SK-N-SH treated with all-trans-retinoic acid at 6 μM for 48 hours (cell line): ENCODE results near the gene SEC31A.
"Not testable (repeated sequence)": the region's sequence is repeated elsewhere in the genome, so short reads cannot be mapped to it uniquely, and the experiment has no call there.

Experiments used
- ATAC-seq: fragments of 200-7000 bp; cut with Tn5 transposase; 3 replicates; pipeline ENCODE4 v1.9.1; 2020; ENCODE audit warnings: mild to moderate bottlenecking, moderate library complexity
- ARNTL ChIP-seq: fragments of 450-650 bp; formaldehyde crosslinking; IDR thresholded peaks from 2 replicates; pipeline ENCODE4 v1.5.0; 2020; ENCODE audit warnings: low read depth, mild to moderate bottlenecking, moderate library complexity, borderline replicate concordance
- BACH2 ChIP-seq: fragments of 250-450 bp; sonication (Bioruptor Pico); IDR thresholded peaks from 2 replicates; pipeline ENCODE4 v1.9.0; 2021; ENCODE audit warnings: mild to moderate bottlenecking, borderline replicate concordance
- CSDC2 ChIP-seq: fragments of 250-450 bp; sonication (Bioruptor Pico); IDR thresholded peaks from 2 replicates; pipeline ENCODE4 v1.5.0; 2020; ENCODE audit warnings: mild to moderate bottlenecking, moderate library complexity
- ESRRG ChIP-seq: fragments of 250-450 bp; sonication (Bioruptor Pico); IDR thresholded peaks from 2 replicates; pipeline ENCODE4 v1.6.1; 2021; ENCODE audit warnings: mild to moderate bottlenecking
- GLIS3 ChIP-seq: fragments of 250-450 bp; sonication (Bioruptor Pico); IDR thresholded peaks from 2 replicates; pipeline ENCODE4 v1.5.0; 2020; ENCODE audit warnings: mild to moderate bottlenecking, moderate library complexity
- ISL1 ChIP-seq: fragments of 250-450 bp; sonication (Bioruptor Pico); IDR thresholded peaks from 2 replicates; pipeline ENCODE4 v2.1.2; 2022; ENCODE audit warnings: mild to moderate bottlenecking, moderate library complexity
- OSR1 ChIP-seq: fragments of 250-450 bp; sonication (Bioruptor Pico); IDR thresholded peaks from 2 replicates; pipeline ENCODE4 v1.8.0; 2022; ENCODE audit warnings: moderate library complexity, mild to moderate bottlenecking, inconsistent platforms
- PPARA ChIP-seq: fragments of 250-450 bp; sonication (Bioruptor Pico); IDR thresholded peaks from 2 replicates; pipeline ENCODE4 v1.5.0; 2020; ENCODE audit warnings: mild to moderate bottlenecking, borderline replicate concordance
- RARB ChIP-seq: fragments of 250-450 bp; sonication (Bioruptor Pico); IDR thresholded peaks from 2 replicates; pipeline ENCODE4 v1.8.0; 2021; ENCODE audit warnings: mild to moderate bottlenecking, moderate library complexity
- SNAI2 ChIP-seq: fragments of 250-450 bp; sonication (Bioruptor Pico); IDR thresholded peaks from 2 replicates; pipeline ENCODE4 v1.5.0; 2020; ENCODE audit warnings: mild to moderate bottlenecking, moderate library complexity
- TCF4 ChIP-seq: fragments of 250-450 bp; sonication (Bioruptor Pico); IDR thresholded peaks from 2 replicates; pipeline ENCODE4 v1.8.0; 2021; ENCODE audit warnings: mild to moderate bottlenecking, moderate library complexity, borderline replicate concordance
- TOX ChIP-seq: fragments of 250-450 bp; sonication (Bioruptor Pico); IDR thresholded peaks from 2 replicates; pipeline ENCODE4 v1.8.0; 2021; ENCODE audit warnings: mild to moderate bottlenecking, moderate library complexity, borderline replicate concordance
- ZFP3 ChIP-seq: fragments of 250-450 bp; sonication (Bioruptor Pico); IDR thresholded peaks from 2 replicates; pipeline ENCODE4 v1.5.0; 2020; ENCODE audit warnings: mild to moderate bottlenecking, moderate library complexity
- ZFP30 ChIP-seq: fragments of 450-650 bp; formaldehyde crosslinking; IDR thresholded peaks from 2 replicates; pipeline ENCODE4 v1.5.0; 2022; ENCODE audit warnings: mild to moderate bottlenecking, moderate library complexity
- ZNF565 ChIP-seq: fragments of 450-650 bp; formaldehyde crosslinking; conservative IDR thresholded peaks from 2 replicates; pipeline ENCODE4 v1.5.0; 2020; ENCODE audit warnings: low read depth, mild to moderate bottlenecking, moderate library complexity
- ZNF70 ChIP-seq: fragments of 450-650 bp; formaldehyde crosslinking; IDR thresholded peaks from 2 replicates; pipeline ENCODE4 v1.5.0; 2020; ENCODE audit warnings: mild to moderate bottlenecking, moderate library complexity
- ZNF8 ChIP-seq: fragments of 450-650 bp; formaldehyde crosslinking; IDR thresholded peaks from 2 replicates; pipeline ENCODE4 v1.5.0; 2020; ENCODE audit warnings: mild to moderate bottlenecking, moderate library complexity
- TF ChIP-seq, protein P1 (sequence below): fragments of 250-450 bp; sonication (Bioruptor Pico); IDR thresholded peaks from 2 replicates; pipeline ENCODE4 v1.5.1; 2021; ENCODE audit warnings: mild to moderate bottlenecking, moderate library complexity
- TF ChIP-seq, protein P2 (sequence below): fragments of 250-450 bp; sonication (Bioruptor Pico); IDR thresholded peaks from 2 replicates; pipeline ENCODE4 v1.5.1; 2020; ENCODE audit warnings: low read depth, mild to moderate bottlenecking, moderate library complexity
- TF ChIP-seq, protein P3 (sequence below): fragments of 250-450 bp; sonication (Bioruptor Pico); IDR thresholded peaks from 2 replicates; pipeline ENCODE4 v1.8.0; 2021; ENCODE audit warnings: low read depth, mild to moderate bottlenecking, moderate library complexity, borderline replicate concordance
- TF ChIP-seq, protein P4 (sequence below): fragments of 250-450 bp; sonication (Bioruptor Pico); IDR thresholded peaks from 2 replicates; pipeline ENCODE4 v1.8.0; 2020; ENCODE audit warnings: mild to moderate bottlenecking, moderate library complexity, borderline replicate concordance

SEC31A gene

DNA sequence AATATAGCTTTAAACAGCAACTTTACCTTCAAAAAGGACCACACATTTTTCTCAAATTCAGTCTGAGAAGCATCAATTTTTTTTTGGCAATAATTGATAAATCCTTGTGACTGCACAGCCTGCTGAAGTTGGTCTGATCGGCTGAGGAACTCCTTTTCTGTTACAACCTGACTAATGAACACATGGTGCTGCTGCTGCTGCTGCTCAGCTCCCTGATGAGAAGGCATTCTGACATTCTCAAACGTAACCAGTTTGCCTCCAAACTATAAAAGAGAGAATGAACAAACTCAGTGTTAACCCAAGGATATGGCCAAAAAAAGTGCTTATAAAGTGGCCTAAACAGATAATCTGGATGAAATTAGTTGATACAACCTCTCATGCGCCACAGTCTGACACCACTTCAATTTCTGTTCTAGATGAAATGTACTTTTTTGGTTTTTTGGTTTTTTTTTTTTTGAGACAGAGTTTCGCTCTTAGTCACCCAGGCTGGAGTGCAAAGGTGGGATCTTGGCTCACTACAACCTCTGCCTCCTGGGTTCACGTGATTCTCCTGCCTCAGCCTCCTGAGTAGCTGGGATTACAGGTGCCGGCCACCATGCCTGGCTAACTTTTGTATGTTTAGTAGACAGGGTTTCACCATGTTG, 26.5 kb downstream of the SEC31A start:
- no peak for TF ChIP-seq ARNTL (CRISPR knock-in tag)
- no peak for TF ChIP-seq ISL1 (CRISPR knock-in tag)
- no peak for TF ChIP-seq ZFP30
- TF ChIP-seq, protein P1, sequence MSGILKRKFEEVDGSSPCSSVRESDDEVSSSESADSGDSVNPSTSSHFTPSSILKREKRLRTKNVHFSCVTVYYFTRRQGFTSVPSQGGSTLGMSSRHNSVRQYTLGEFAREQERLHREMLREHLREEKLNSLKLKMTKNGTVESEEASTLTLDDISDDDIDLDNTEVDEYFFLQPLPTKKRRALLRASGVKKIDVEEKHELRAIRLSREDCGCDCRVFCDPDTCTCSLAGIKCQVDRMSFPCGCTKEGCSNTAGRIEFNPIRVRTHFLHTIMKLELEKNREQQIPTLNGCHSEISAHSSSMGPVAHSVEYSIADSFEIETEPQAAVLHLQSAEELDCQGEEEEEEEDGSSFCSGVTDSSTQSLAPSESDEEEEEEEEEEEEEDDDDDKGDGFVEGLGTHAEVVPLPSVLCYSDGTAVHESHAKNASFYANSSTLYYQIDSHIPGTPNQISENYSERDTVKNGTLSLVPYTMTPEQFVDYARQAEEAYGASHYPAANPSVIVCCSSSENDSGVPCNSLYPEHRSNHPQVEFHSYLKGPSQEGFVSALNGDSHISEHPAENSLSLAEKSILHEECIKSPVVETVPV (CRISPR knock-in tag): no peak
- TF ChIP-seq ZNF70 (CRISPR knock-in tag): no peak
- no peak for TF ChIP-seq BACH2
- no peak for TF ChIP-seq RARB (CRISPR knock-in tag)
- TF ChIP-seq ZNF8 (CRISPR knock-in tag): no peak
- TF ChIP-seq, protein P2, sequence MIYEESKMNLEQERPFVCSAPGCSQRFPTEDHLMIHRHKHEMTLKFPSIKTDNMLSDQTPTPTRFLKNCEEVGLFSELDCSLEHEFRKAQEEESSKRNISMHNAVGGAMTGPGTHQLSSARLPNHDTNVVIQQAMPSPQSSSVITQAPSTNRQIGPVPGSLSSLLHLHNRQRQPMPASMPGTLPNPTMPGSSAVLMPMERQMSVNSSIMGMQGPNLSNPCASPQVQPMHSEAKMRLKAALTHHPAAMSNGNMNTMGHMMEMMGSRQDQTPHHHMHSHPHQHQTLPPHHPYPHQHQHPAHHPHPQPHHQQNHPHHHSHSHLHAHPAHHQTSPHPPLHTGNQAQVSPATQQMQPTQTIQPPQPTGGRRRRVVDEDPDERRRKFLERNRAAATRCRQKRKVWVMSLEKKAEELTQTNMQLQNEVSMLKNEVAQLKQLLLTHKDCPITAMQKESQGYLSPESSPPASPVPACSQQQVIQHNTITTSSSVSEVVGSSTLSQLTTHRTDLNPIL (CRISPR knock-in tag): no peak
- TF ChIP-seq, protein P3, sequence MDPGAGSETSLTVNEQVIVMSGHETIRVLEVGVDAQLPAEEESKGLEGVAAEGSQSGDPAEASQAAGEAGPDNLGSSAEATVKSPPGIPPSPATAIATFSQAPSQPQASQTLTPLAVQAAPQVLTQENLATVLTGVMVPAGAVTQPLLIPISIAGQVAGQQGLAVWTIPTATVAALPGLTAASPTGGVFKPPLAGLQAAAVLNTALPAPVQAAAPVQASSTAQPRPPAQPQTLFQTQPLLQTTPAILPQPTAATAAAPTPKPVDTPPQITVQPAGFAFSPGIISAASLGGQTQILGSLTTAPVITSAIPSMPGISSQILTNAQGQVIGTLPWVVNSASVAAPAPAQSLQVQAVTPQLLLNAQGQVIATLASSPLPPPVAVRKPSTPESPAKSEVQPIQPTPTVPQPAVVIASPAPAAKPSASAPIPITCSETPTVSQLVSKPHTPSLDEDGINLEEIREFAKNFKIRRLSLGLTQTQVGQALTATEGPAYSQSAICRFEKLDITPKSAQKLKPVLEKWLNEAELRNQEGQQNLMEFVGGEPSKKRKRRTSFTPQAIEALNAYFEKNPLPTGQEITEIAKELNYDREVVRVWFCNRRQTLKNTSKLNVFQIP (CRISPR knock-in tag): no peak
- TF ChIP-seq ZFP3 (CRISPR knock-in tag): no peak
- TF ChIP-seq, protein P4, sequence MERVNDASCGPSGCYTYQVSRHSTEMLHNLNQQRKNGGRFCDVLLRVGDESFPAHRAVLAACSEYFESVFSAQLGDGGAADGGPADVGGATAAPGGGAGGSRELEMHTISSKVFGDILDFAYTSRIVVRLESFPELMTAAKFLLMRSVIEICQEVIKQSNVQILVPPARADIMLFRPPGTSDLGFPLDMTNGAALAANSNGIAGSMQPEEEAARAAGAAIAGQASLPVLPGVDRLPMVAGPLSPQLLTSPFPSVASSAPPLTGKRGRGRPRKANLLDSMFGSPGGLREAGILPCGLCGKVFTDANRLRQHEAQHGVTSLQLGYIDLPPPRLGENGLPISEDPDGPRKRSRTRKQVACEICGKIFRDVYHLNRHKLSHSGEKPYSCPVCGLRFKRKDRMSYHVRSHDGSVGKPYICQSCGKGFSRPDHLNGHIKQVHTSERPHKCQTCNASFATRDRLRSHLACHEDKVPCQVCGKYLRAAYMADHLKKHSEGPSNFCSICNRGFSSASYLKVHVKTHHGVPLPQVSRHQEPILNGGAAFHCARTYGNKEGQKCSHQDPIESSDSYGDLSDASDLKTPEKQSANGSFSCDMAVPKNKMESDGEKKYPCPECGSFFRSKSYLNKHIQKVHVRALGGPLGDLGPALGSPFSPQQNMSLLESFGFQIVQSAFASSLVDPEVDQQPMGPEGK: no peak
- no peak for TF ChIP-seq TOX (CRISPR knock-in tag)
- no peak for TF ChIP-seq SNAI2 (CRISPR knock-in tag)
- TF ChIP-seq CSDC2 (CRISPR knock-in tag): no peak
- no peak for TF ChIP-seq OSR1 (CRISPR knock-in tag)
- no peak for TF ChIP-seq PPARA (CRISPR knock-in tag)
- no peak for TF ChIP-seq TCF4 (CRISPR knock-in tag)
- no peak for TF ChIP-seq GLIS3
- TF ChIP-seq ESRRG: no peak
- ATAC-seq: no peak

DNA sequence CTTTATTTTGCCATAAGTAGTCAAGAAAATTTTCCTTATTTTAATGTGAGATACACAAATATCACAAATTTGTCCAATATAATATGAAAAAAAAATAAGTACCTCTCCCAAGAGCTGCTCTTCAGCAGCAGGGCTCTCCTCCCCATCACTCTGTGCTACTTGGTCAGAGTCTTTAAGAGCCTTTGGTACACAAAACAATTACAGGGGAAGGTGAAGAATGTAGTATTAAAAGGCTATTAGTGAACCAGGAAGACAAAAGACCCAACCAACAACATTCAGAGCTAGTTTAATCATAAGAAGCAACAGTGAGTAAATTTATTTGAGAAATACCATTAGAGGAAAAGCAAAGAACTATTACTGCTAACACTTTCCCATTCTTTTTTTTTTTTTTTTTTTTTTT, 29.4 kb downstream of the SEC31A start:
- ATAC-seq: no peak
- TF ChIP-seq ZNF565 (CRISPR knock-in tag) (no peak), PPARA (CRISPR knock-in tag) (no peak), RARB (CRISPR knock-in tag) (no peak), ZFP30 (no peak), ESRRG (no peak), CSDC2 (CRISPR knock-in tag) (no peak), BACH2 (no peak), SNAI2 (CRISPR knock-in tag) (no peak), TOX (CRISPR knock-in tag) (no peak), GLIS3 (no peak), ZNF70 (CRISPR knock-in tag) (no peak), ZNF8 (CRISPR knock-in tag) (no peak), TCF4 (CRISPR knock-in tag) (no peak), ZFP3 (CRISPR knock-in tag) (no peak)
- TF ChIP-seq, protein P1 (CRISPR knock-in tag): no peak
- TF ChIP-seq, protein P2 (CRISPR knock-in tag): no peak

DNA sequence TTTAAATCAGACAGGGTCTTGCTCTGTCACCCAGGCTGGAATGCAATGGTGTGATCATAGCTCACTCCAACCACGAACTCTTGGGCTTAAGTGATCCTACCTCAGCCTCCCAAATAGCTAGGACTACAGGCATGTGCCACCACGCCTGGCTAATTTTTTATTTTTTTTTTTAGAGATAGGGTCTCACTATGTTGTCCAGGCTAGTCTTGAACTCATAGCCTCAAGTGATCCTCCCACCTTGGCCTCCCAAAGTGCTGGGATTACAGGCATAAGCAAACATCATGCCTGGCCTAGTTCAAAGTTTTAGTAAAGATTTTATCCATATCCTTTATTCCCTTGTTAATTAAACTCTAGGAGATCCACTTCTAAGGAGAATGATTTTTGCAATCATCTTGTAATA, 30.5 kb downstream of the SEC31A start:
- ATAC-seq: not testable (repeated sequence)
